Thoracic aorta endothelial cell (primary cell): ENCODE results near the gene CELF3. TPM values are rescaled to one million over a fixed set of nuclear protein-coding genes. Genes with fewer than 3 reads are reported as not detected.

ENCODE experiments used
- small RNA-seq: library from RNA; depleted of rRNA; stranded (forward); fragments of <200 nt; gene quantifications from one replicate; pipeline ENCODE3, GENCODE V24; 2012
- total RNA-seq: library from RNA; depleted of rRNA; stranded (reverse); fragments of >200 nt; gene quantifications from 2 replicates; pipeline ENCODE4 v1.2.3, GENCODE V29; 2012

The CELF3 gene
- not detected in 2 replicates for total RNA-seq

DNA sequence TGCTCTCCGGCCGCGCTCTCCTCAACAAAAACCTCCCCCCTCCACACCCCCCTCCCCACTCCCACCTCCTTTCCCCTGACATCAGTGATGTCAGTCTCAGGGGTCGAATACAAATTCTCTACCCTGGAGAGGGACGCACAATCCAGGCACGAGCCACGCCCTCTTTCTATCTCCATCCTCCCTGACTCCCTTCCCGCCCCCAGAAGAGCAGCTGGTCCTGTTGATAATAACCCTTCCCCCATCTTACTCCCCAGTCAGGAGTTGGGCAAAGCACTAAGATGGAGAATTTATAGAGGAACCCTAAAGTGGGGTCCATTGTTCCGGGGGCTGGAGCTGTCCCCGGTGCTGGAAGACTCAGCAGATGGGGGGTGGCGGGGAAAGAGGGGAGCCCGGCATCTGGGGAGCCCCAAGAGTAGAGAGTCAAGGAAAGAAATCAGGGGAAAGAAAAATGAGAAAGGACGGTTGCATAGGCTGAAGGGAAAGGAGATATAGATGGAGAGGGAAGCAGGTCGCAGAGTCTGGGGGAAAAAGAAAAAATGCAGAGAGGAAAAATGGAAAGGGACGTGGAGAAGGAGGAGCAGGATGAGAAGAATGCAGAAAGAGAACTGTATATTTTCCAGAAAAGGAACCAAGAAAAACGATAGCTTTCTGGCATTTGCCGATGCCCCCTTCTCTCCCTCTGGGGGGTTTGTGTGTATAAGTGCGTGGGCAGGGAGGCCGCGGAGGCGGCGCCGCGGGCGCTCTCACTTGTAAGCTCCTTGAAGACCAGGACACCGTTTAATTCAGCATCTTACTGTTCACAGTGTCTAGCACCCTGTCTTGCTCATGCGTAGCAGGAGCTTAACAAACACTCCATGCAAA lies at the start of gene CELF3:
Gene CELF3, minus strand, starts transcription at position 33 of the 861 bp plus-strand sequence. CDS start 783 bp downstream, outside the sequence.

GRCh38 chr1:151762941-151763921 lies 46.6 kb upstream of the CELF3 start, which contains the start of gene MRPL9:
MRPL9 (minus strand) TSS chr1:151763496; CDS start chr1:151763479, 17 bp downstream.

GRCh38 chr1:151720974-151721787 lies 4.6 kb upstream of the CELF3 start, which contains the start of gene RIIAD1:
RIIAD1 (plus strand) TSS chr1:151721522; CDS start chr1:151721537, 15 bp downstream.

Small RNA genes within 50 kb of the gene (small RNA-seq; reads per million reads assigned to genes)
- not detected for gene RNU6-662P

Other genes with a start within 250 kb of the CELF3 start
- gene CGN, start 205.4 kb downstream of the CELF3 start, total RNA-seq: 0.93 and 1.7 TPM in 2 replicates
- 1.9 and 2.9 TPM in 2 replicates for gene TUFT1, start 176.5 kb downstream of the CELF3 start, total RNA-seq
- 23.1 and 25.5 TPM in 2 replicates for gene SNX27, start 104.8 kb downstream of the CELF3 start, total RNA-seq
- gene RIIAD1, start 4.7 kb upstream of the CELF3 start, total RNA-seq: not detected in 2 replicates
- gene MRPL9, start 46.7 kb upstream of the CELF3 start, total RNA-seq: 130 and 157 TPM in 2 replicates
- gene TDRKH, start 73.7 kb upstream of the CELF3 start, total RNA-seq: 5.7 and 14.9 TPM in 2 replicates
- gene LINGO4, start 88.6 kb upstream of the CELF3 start, total RNA-seq: not detected in 2 replicates
- gene RORC, start 115.0 kb upstream of the CELF3 start, total RNA-seq: 0.13 TPM in 1 of 2 replicates, not detected in the other
- gene C2CD4D, start 123.0 kb upstream of the CELF3 start, total RNA-seq: 0.07 TPM in 1 of 2 replicates, not detected in the other
- not detected in 2 replicates for gene THEM5, start 136.9 kb upstream of the CELF3 start, total RNA-seq
- gene THEM4, start 192.7 kb upstream of the CELF3 start, total RNA-seq: 26.9 and 39.4 TPM in 2 replicates